PC-3 (cell line): ENCODE data around the gene TAF9.

Experiments used
- CTCF ChIP-seq: fragments of 300-600 bp; sonication (generic); conservative IDR thresholded peaks from 2 replicates; pipeline ENCODE4 v1.5.1; 2017; ENCODE audit warnings: antibody characterized with exemption, low read depth, mild to moderate bottlenecking, low read length
- EZH2 ChIP-seq: fragments of 300-600 bp; sonication (generic); IDR thresholded peaks from one replicate; pipeline ENCODE4 v1.6.1; 2017; ENCODE audit warnings: antibody characterized with exemption, mild to moderate bottlenecking, low read length; ENCODE audit not compliant: unreplicated experiment
- EZH2phosphoT487 ChIP-seq: fragments of 300-600 bp; sonication (generic); IDR thresholded peaks from 2 replicates; pipeline ENCODE4 v1.6.1; 2018; ENCODE audit warnings: mild to moderate bottlenecking, antibody characterized with exemption, low read length, borderline replicate concordance

DNA sequence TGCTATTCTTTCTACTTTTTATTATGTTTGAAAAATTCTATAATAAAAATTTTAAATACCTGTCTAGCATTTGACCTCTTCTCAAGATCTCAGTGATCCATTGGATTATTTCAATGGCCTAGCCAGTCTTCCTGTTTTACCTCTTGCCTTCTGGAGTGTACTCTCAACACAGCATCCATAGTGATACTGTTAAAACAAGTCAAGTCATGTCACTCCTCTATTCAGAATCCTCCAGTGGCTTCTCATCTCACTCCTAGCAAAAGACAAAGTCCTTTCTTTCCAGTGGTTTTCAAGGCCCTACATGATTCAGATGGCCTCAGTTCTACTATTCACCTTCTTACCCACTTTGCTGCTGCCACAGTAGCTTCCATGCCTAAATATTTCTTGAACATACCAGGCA lies 47.4 kb upstream of the TAF9 start:
- TF ChIP-seq CTCF = no peak
- TF ChIP-seq EZH2 = no peak
- no peak for TF ChIP-seq EZH2phosphoT487
